Sciatic nerve (tissue), 1 donor: ENCODE results near the gene ZBTB49. TPM values are rescaled to one million over a fixed set of nuclear protein-coding genes. Genes with fewer than 3 reads are reported as not detected.

Source experiments
- total RNA-seq: library from RNA; stranded (reverse); fragmentation: NEBNext Ultra II Directional; extraction: Animal tissue kit (Norgen Biotek cat#: 25700); gene quantifications from one replicate; pipeline ENCODE4 v1.2.1, GENCODE V29; 2021
- donor health status: DM: no; HTN: no; CAD: no.

The ZBTB49 gene
- total RNA-seq, 1 donor from 2014 or later = 12.3 TPM

Other genes starting within 250 kb of the ZBTB49 start
- gene OTOP1, start 63.3 kb upstream of the ZBTB49 start, total RNA-seq = not detected
- gene TMEM128, start 42.0 kb upstream of the ZBTB49 start, total RNA-seq = 21.1 TPM
- 12.7 TPM for gene LYAR, start 97 bp upstream of the ZBTB49 start, total RNA-seq
- 12.2 TPM for gene NSG1, start 96.9 kb downstream of the ZBTB49 start, total RNA-seq